OCI-LY7 (cell line): ENCODE data around the gene ELAVL4. TPM values are rescaled to one million over a fixed set of nuclear protein-coding genes. Genes with fewer than 3 reads are reported as not detected.

Experiments
- BruUV-seq: library from RNA; stranded (reverse); fragments of 400-500 nt; replicated peaks from 2 replicates; lab custom pipeline; 2021; lab: Mats Ljungman, UMichigan
- CTCF ChIA-PET: fragments of 300-600 bp; sonication (Branson Sonifier 250); formaldehyde crosslinking; loops from one replicate; lab custom pipeline; 2022; ENCODE audit warnings: antibody characterized with exemption; ENCODE audit not compliant: unreplicated experiment; lab: Charles Lee
- POLR2A ChIA-PET: fragments of 300-600 bp; sonication (Branson Sonifier 250); formaldehyde crosslinking; loops from one replicate; lab custom pipeline; 2022; ENCODE audit warnings: antibody characterized with exemption; lab: Charles Lee
- DNase-seq: peaks from one replicate; pipeline ENCODE4 v3.0.0-alpha.2; 2015; ENCODE audit warnings: low spot score
- H2AFZ ChIP-seq: fragments of 200-600 bp; sonication (generic), shearing (Covaris generic); 2 replicates; pipeline ENCODE4 v1.6.1; 2014; ENCODE audit warnings: mild to moderate bottlenecking, antibody characterized with exemption, low read length, moderate library complexity
- H3K27ac ChIP-seq: fragments of 200-600 bp; sonication (generic); 2 replicates; pipeline ENCODE4 v1.5.1; 2014; ENCODE audit warnings: mixed run types, low read depth, mild to moderate bottlenecking, moderate library complexity, low read length, inconsistent platforms; ENCODE audit not compliant: poor library complexity, severe bottlenecking
- H3K36me3 ChIP-seq: fragments of 200-600 bp; sonication (generic); 2 replicates; pipeline ENCODE4 v1.6.1; 2014; ENCODE audit warnings: mild to moderate bottlenecking, antibody characterized with exemption, low read length, moderate library complexity, mixed read lengths; ENCODE audit not compliant: insufficient read depth
- H3K4me1 ChIP-seq: fragments of 200-600 bp; sonication (generic); 2 replicates; pipeline ENCODE4 v1.5.1; 2014; ENCODE audit warnings: mild to moderate bottlenecking, low read length; ENCODE audit not compliant: insufficient read depth, poor library complexity, severe bottlenecking
- H3K4me2 ChIP-seq: fragments of 200-600 bp; sonication (generic); 2 replicates; pipeline ENCODE4 v1.6.1; 2014; ENCODE audit warnings: mild to moderate bottlenecking, low read length
- H3K4me3 ChIP-seq: fragments of 200-600 bp; sonication (generic); 2 replicates; pipeline ENCODE4 v1.5.1; 2014; ENCODE audit warnings: mild to moderate bottlenecking, low read depth, low read length; ENCODE audit not compliant: poor library complexity, severe bottlenecking
- H3K79me2 ChIP-seq: fragments of 200-600 bp; sonication (generic); 2 replicates; pipeline ENCODE4 v1.6.1; 2016; ENCODE audit warnings: low read depth, mild to moderate bottlenecking, low read length, moderate library complexity, mixed read lengths; ENCODE audit not compliant: insufficient read depth
- H3K9me2 ChIP-seq: fragments of 200-600 bp; sonication (generic); 2 replicates; pipeline ENCODE4 v1.6.1; 2016; ENCODE audit warnings: mild to moderate bottlenecking, low read length, mixed read lengths; ENCODE audit not compliant: insufficient read depth
- H3K9me3 ChIP-seq: fragments of 200-600 bp; sonication (generic); 2 replicates; pipeline ENCODE4 v1.6.1; 2014; ENCODE audit warnings: mild to moderate bottlenecking, mixed run types, low read length, mixed read lengths
- H4K20me1 ChIP-seq: fragments of 200-600 bp; sonication (generic); 2 replicates; pipeline ENCODE4 v1.6.1; 2014; ENCODE audit warnings: mild to moderate bottlenecking, antibody characterized with exemption, low read length, moderate library complexity, mixed read lengths; ENCODE audit not compliant: insufficient read depth
- EZH2phosphoT487 ChIP-seq: fragments of 200-600 bp; sonication (generic); IDR thresholded peaks from 2 replicates; pipeline ENCODE4 v1.6.1; 2018; ENCODE audit warnings: low read depth, borderline replicate concordance, mild to moderate bottlenecking, mixed run types, antibody characterized with exemption, low read length, moderate library complexity, mixed read lengths
- intact Hi-C: fragments of 100-400 bp; cut with micrococcal nuclease; formaldehyde crosslinking; loops from one replicate; pipeline ENCODE4 v1.10.0; 2022; ENCODE audit not compliant: unreplicated experiment
- total RNA-seq, 2 experiments: library from RNA; depleted of rRNA in 1 of 2; stranded (reverse); fragments of >200 nt in 1 of 2; shearing (Covaris generic) in 1 of 2; gene quantifications; 2 replicates each; pipeline ENCODE4 v1.2.3, GENCODE V29; 2014 to 2022
- TF ChIP-seq, protein P1 (sequence below): fragments of 200-600 bp; sonication (generic); conservative IDR thresholded peaks from 2 replicates; pipeline ENCODE4 v1.5.1; 2014; ENCODE audit warnings: mild to moderate bottlenecking, antibody characterized with exemption, low read length, moderate library complexity, mixed read lengths

ELAVL4 gene
- total RNA-seq, 2 experiments from 2014 or later: not detected

DNA sequence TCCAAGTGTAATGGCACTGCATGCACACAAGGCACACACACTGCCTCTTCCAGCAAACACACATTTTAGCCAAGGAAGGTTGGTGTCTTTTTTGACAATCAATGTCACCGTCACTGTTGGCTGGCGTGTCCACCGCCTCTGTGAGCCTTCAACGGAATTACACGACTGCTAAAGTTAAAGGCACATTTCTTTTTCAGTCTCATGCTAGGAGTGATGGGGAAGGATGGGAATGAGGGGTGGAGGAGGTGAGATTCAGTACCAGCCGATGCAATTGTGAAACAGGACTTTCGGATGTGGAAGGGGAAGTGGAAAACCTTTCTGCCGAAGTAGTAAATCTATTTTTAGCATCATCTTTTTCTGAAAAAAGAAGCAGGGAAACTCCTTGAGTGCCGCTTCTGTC, 1.4 kb downstream of the ELAVL4 start:
- POLR2A ChIA-PET: no interaction called here
- H3K4me3 ChIP-seq: no peak overlapping the region
- no peak for DNase-seq

DNA sequence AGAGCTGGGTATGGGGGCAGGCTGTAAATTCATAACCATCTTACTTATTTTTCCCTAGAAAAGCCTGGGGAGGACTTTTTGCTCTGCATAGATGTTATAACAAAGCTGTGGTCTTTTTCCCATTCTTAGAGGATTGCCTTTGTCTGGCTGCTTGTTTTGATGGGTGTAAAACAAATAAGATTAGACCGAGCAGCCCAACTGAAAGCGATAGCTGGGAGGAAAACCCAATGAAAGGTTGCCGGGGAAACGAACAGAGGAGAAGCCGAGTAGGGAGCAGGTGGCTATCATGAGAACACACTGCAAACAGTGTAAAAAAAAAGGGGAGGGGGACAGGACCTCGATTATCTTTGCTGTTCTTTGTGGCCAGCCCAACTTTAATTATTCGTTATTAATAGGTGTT, 1.9 kb downstream of the ELAVL4 start:
- Histone ChIP-seq H3K27ac (no peak overlapping the region), H3K4me1 (no peaks in the 10 kb centered on the region), H3K9me3 (no peaks in the 10 kb centered on the region), H4K20me1 (no peaks in the 10 kb centered on the region), H2AFZ (no peak overlapping the region), H3K79me2 (no peaks in the 10 kb centered on the region), H3K9me2 (no peaks in the 10 kb centered on the region), H3K4me2 (no peak overlapping the region), H3K36me3 (no peaks in the 10 kb centered on the region), H3K4me3 (no peak overlapping the region)
- no peak for DNase-seq
- intact Hi-C loops: no loop called here
- POLR2A ChIA-PET: no interaction called here
- BruUV-seq: no TSS peak
- CTCF ChIA-PET: no interaction called here
- TF ChIP-seq, protein P1, sequence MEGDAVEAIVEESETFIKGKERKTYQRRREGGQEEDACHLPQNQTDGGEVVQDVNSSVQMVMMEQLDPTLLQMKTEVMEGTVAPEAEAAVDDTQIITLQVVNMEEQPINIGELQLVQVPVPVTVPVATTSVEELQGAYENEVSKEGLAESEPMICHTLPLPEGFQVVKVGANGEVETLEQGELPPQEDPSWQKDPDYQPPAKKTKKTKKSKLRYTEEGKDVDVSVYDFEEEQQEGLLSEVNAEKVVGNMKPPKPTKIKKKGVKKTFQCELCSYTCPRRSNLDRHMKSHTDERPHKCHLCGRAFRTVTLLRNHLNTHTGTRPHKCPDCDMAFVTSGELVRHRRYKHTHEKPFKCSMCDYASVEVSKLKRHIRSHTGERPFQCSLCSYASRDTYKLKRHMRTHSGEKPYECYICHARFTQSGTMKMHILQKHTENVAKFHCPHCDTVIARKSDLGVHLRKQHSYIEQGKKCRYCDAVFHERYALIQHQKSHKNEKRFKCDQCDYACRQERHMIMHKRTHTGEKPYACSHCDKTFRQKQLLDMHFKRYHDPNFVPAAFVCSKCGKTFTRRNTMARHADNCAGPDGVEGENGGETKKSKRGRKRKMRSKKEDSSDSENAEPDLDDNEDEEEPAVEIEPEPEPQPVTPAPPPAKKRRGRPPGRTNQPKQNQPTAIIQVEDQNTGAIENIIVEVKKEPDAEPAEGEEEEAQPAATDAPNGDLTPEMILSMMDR: no peak
- TF ChIP-seq EZH2phosphoT487: no peak

More for the DNA sequence above, 1.4 kb downstream of the ELAVL4 start:
- H3K36me3 ChIP-seq: no peaks in the 10 kb centered on the region
- no peak overlapping the region for H2AFZ ChIP-seq
- H3K9me3 ChIP-seq: no peaks in the 10 kb centered on the region
- no TSS peak for BruUV-seq
- no peaks in the 10 kb centered on the region for H3K79me2 ChIP-seq
- no peaks in the 10 kb centered on the region for H3K9me2 ChIP-seq
- H3K4me2 ChIP-seq: no peak overlapping the region
- H3K27ac ChIP-seq: no peak overlapping the region
- H4K20me1 ChIP-seq: no peaks in the 10 kb centered on the region
- TF ChIP-seq EZH2phosphoT487: no peak
- TF ChIP-seq, protein P1: no peak
- H3K4me1 ChIP-seq: no peaks in the 10 kb centered on the region
- CTCF ChIA-PET: no interaction called here
- intact Hi-C loops: no loop called here

DNA sequence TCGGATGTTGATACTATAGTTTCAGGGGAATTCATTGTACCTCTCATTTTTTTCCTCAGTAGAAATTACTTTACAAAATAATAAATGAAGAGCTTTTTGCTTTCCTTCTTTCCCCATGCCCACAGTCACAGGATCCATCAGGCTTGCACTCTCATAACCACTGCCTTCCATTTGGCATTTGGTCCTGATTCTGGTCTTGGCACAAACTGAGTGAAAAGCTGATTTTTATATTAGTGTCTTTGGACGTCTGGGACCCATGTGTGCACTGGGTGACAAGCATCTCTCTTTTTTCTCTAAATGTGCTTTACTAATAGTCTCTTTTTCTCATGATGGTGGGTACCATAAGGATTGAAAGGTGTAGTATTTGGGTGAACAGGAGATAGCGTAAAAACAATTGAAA, 2.8 kb downstream of the ELAVL4 start:
- no peak for DNase-seq
- Histone ChIP-seq H4K20me1 (no peaks in the 10 kb centered on the region), H2AFZ (no peak overlapping the region), H3K9me2 (no peaks in the 10 kb centered on the region), H3K4me3 (no peak overlapping the region), H3K79me2 (no peaks in the 10 kb centered on the region), H3K9me3 (no peaks in the 10 kb centered on the region), H3K36me3 (no peaks in the 10 kb centered on the region), H3K4me1 (no peaks in the 10 kb centered on the region), H3K27ac (no peak overlapping the region), H3K4me2 (no peak overlapping the region)
- no TSS peak for BruUV-seq
- TF ChIP-seq EZH2phosphoT487: no peak
- TF ChIP-seq, protein P1: no peak
- POLR2A ChIA-PET: no interaction called here
- CTCF ChIA-PET: no interaction called here
- intact Hi-C loops: no loop called here
